ENCODE data around the gene VAV2.

DNA sequence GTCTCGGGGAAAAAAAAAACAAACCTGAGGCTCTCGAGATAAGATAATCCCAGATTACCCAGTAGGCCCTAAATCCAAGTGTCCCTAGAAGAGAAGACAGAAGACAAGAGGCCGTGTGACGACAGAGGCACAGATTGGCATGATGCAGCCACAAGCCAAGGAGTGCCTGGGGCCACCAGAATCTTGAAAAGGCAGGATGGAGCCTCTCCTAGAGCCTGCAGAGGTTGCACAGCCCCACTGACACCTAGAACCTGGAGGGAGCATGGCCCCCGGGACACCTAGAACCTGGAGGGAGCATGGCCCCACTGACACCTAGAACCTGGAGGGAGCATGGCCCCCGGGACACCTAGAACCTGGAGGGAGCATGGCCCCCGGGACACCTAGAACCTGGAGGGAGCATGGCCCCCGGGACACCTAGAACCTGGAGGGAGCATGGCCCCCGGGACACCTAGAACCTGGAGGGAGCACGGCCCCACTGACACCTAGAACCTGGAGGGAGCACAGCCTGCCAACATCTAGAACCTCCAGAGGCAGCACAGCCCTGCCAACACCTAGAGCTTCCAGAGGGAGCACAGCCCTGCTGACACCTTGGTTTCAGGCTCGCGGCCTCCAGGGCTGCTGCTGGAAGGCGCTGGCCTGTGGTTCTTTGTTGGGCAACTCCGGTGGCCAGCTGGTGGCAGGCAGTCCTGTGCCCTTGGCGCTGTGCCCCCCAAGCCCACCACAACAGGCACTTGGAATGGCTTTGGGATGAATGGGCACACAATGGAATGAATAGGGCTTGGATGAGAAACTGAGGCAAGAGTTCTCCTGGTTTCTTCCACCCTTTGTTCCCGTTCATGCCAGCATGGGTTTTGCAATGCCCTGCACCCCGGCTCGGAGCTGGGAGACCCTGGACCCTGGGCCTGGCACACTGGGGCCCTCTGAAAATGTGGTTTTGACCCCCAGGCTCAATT lies 39.2 kb downstream of the VAV2 start:
- TF ChIP-seq, protein P1, sequence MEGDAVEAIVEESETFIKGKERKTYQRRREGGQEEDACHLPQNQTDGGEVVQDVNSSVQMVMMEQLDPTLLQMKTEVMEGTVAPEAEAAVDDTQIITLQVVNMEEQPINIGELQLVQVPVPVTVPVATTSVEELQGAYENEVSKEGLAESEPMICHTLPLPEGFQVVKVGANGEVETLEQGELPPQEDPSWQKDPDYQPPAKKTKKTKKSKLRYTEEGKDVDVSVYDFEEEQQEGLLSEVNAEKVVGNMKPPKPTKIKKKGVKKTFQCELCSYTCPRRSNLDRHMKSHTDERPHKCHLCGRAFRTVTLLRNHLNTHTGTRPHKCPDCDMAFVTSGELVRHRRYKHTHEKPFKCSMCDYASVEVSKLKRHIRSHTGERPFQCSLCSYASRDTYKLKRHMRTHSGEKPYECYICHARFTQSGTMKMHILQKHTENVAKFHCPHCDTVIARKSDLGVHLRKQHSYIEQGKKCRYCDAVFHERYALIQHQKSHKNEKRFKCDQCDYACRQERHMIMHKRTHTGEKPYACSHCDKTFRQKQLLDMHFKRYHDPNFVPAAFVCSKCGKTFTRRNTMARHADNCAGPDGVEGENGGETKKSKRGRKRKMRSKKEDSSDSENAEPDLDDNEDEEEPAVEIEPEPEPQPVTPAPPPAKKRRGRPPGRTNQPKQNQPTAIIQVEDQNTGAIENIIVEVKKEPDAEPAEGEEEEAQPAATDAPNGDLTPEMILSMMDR (IDR thresholded peaks at IDR 0.05) = no peak
- no peak for TF ChIP-seq POLR2AphosphoS5 (IDR thresholded peaks at IDR 0.05)

Data from sigmoid colon (tissue), 4 donors.